CD4-positive, alpha-beta T cell treated with Interferon alpha-2 for 1 hour (primary cell): Measurements from ENCODE around the gene RNF187.
A peak's percentile ranks its signal among the peaks of the same experiment; 100 is the strongest.
"Not testable (repeated sequence)": the region's sequence is repeated elsewhere in the genome, so short reads cannot be mapped to it uniquely, and the experiment has no call there.

ENCODE experiments used
- DNase-seq, 2 donors: peaks; one replicate each; pipeline ENCODE4 v3.0.0-alpha.2; 2020 to 2022

RNF187 gene

GRCh38 chr1:228488818-228489674 lies 1.9 kb downstream of the RNF187 start:
- DNase-seq, result no peak

GRCh38 chr1:228490120-228491078 lies 3.2 kb downstream of the RNF187 start:
- DNase-seq, result no peak

GRCh38 chr1:228493141-228494043 lies 6.2 kb downstream of the RNF187 start:
- no peak for DNase-seq

DNA sequence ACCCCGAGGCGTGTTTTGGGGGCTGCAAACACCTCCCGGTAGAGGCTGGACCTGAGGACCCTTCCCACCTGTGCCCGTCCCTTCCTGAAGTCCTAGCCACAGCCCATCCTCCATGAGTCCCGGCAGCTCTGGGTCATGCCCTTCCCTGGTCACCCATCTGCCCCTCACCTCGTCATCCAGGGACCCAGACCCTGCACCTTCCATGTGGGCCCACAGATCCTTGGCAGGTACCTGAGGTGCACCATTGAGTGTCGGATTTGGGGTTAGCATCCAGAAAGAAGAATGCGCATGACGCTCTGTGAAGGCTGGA lies 6.8 kb downstream of the RNF187 start:
- DNase-seq, result no peak

DNA sequence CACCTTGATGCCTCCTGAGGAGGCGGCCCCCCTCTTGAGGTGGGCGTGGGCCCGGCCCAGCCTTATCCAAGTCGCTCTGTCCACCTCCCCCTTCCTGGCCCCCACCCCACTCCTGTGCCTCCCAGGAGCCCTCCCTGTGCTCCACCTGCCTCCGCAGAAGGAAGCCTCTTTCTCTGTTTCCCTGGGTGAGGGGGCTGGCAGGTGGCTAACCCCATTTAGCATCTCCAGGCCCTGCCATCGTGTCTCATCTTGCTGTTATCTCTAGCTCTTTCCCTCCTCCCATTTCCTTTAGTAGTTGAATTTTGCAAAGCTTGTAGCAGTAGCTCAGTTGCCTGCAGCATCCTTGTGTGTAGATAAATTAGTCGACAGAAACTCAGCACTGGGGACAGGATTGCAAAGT lies 7.2 kb downstream of the RNF187 start:
- DNase-seq, result no peak

- DNase-seq, result no peak
These were observed 8.0 kb downstream of the RNF187 start for GRCh38 chr1:228494970-228495853.

DNA sequence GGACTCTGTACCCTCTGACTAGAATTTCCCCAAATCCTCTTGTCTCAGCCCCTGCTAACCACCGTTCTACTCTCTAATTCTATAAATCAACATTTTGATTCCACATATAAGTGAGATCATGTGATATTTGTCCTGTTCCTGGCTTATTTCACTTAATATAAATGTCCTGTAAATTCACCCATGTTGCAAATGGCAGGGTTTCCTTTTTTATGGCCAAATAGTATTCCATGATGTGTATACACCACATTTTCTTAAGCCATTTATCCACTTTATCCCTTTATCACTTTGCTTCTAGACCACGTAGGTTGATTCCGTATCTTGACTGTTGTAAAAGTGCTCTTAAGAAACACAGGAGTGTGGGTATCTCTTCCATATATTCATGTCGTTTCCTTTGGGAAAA lies 8.9 kb downstream of the RNF187 start:
- no peak for DNase-seq

- no peak for DNase-seq
These were observed 9.3 kb downstream of the RNF187 start for GRCh38 chr1:228496494-228496893.

DNA sequence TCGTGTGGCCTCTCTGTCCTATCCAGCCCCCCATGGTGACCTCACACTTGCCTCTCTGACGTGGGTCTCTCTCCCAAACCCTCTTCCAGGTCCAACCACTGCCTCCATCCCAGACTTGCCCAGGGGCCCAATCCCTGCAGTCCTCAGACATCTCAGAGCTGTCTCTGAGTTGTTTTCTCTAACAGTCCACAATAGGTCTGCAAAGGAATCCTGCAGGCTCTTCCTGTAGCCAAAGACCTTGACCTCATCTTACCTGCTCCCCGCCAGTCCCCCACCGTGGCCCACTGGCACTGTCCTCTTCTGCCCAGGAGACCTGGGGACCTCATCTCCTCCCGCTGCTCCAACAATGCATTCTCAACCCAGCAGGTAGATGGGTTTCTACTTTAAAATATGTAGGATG lies 10.0 kb downstream of the RNF187 start:
- no peak for DNase-seq

- no peak for DNase-seq
These were observed 10.6 kb downstream of the RNF187 start for GRCh38 chr1:228497817-228498216.

DNA sequence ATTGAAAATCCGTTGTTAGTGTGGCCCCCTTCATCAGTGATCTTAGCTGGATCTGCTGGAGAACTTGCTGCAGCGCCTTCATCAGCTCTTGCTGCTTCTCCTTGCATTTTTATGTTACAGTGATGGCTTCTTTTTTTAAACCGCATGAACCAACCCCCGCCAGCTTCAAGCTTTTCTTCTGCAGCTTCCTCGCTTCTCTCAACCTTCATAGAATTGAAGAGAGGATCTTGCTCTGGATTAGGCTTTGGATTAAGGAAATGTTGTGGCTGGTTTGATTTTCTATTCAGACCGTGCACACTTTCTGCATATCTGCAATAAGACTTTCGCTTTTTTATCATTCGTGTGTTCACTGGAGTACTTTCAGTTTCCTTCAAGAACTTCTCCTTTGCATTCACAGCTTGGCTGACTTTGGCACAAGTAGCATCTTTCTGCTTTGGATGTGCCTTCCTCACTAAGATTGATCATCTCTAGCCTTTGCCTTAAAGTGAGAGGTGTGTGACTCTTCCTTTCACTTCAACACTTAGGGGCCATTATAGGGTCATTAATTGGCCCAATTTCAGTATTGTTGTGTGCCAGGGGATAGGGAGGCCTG lies 13.1 kb downstream of the RNF187 start:
- no peak for DNase-seq

- peak; percentile 88 for DNase-seq
These were observed 14.0 kb downstream of the RNF187 start for GRCh38 chr1:228500901-228501871.

GRCh38 chr1:228502522-228502921 lies 15.3 kb downstream of the RNF187 start:
- no peak for DNase-seq

- not testable (repeated sequence) for DNase-seq
These were observed 18.8 kb downstream of the RNF187 start for GRCh38 chr1:228505944-228506343.

- DNase-seq, result no peak
These were observed 20.9 kb downstream of the RNF187 start for GRCh38 chr1:228507961-228508652.

DNA sequence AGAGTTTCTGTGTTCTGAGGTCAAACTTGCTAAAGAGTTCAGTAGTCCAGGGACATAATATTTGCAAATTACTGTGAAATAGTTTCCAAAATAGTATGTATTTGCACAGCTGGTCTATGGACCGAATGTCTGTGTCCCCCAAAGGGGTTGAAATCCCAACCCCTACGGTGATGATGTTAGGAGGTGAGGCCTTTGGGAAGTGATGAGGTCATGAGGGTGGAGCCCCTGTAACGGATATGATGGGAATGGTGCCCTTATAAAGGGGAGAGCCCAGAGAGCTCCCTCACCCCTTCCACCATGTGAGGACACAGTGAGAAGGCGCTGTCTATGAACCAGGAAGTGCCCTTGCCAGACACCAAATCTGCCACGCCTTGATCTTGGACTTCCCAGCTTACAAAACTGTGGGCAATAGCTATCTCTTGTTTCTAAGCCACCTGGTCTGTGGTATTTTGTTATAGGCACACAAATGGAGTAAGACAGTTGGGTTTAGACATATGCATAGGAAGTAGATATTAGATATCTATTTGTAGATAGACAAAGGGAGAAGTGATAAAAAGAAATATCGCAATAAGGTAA lies 21.7 kb downstream of the RNF187 start:
- no peak for DNase-seq

GRCh38 chr1:228510101-228510802 lies 23.1 kb downstream of the RNF187 start:
- no peak for DNase-seq

DNA sequence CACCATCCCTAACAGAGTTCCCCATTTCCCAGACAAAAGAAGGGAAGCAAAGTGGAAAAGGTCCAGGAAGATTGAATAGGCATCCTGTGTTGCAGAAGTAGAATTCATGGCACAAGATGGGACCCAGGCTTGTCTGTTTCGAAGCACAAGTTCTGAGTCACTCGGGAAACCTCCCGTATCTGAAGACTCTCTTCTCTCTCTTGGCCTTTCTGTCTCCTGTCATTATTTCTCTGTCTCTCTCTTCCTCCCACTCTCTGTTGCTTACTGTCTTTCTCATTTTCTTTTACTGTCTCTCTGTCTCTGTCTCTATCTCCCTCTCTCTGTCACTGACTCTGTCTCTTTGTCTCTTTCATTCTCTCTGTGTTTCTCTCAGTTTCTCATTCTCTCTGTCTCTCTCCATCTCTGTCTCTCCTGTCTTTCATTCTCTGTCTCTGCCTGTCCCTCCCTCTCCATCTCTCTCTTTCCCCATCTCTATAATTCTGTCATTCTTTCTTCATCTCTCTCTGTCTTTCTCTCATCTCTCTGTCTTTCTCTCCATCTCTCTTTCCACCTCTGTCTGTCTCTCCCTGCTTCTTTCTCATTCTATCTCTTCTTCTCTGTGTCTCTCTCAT lies 23.7 kb downstream of the RNF187 start:
- DNase-seq, result no peak
